Esophagus muscularis mucosa (tissue), 4 donors: ENCODE results near the gene KREMEN1.

Experiments
- CTCF ChIP-seq, 3 experiments: fragments of 200-600 bp in 2 of 3; fragments of 450-650 bp in 1 of 3; sonication (generic) in 2 of 3; IDR thresholded peaks; one replicate each; pipeline ENCODE4 v1.5.1; 2017 to 2019; ENCODE audit warnings: antibody characterized with exemption in 3 of 3, mild to moderate bottlenecking in 2 of 3, moderate library complexity in 1 of 3
- EP300 ChIP-seq: sonication (generic); formaldehyde crosslinking; IDR thresholded peaks from one replicate; pipeline ENCODE4 v1.6.1; 2017; ENCODE audit warnings: antibody characterized with exemption
- POLR2AphosphoS5 ChIP-seq, 2 donors: sonication (generic); formaldehyde crosslinking; IDR thresholded peaks; one replicate each; pipeline ENCODE4 v1.6.1; 2017; ENCODE audit warnings: antibody characterized with exemption in 2 of 2

GRCh38 chr22:29028468-29028867 is 44.4 kb upstream of the KREMEN1 start:
- TF ChIP-seq POLR2AphosphoS5 (IDR thresholded peaks at IDR 0.05) (no peak), CTCF (IDR thresholded peaks at IDR 0.05) (no peak), EP300 (no peak)
